SK-N-SH (cell line): ENCODE results near the gene KAT8. TPM values are rescaled to one million over a fixed set of nuclear protein-coding genes. Genes with fewer than 3 reads are reported as not detected.

Source experiments
- CTCF ChIA-PET: fragments of 300-600, 350-600 bp; formaldehyde crosslinking; extraction: SDS; loops from one replicate; lab custom pipeline; 2021; lab: Yijun Ruan, JAX
- POLR2A ChIA-PET: fragments of 350-600 bp; sonication (Branson Sonifier 250); formaldehyde crosslinking; extraction: SDS; loops from one replicate; lab custom pipeline; 2020; ENCODE audit warnings: antibody characterized with exemption, inconsistent platforms; lab: Yijun Ruan, JAX
- DNase-seq: peaks from one replicate; pipeline ENCODE4 v3.0.0; 2012
- H2AFZ ChIP-seq: fragments of 200-600 bp; sonication (generic); 2 replicates; pipeline ENCODE4 v1.8.1; 2016; ENCODE audit warnings: antibody characterized with exemption, mild to moderate bottlenecking, low read depth
- H3F3A ChIP-seq: fragments of 200-600 bp; sonication (generic); replicated peaks from 2 replicates; pipeline ENCODE3; 2016; ENCODE audit warnings: antibody characterized with exemption, mild to moderate bottlenecking; ENCODE audit not compliant: insufficient read depth
- H3K27ac ChIP-seq, 2 experiments: fragments of 200-500 bp in 1 of 2; fragments of 200-600 bp in 1 of 2; sonication (Bioruptor generic) in 1 of 2; sonication (generic), shearing (Covaris generic) in 1 of 2; 2 replicates each; pipeline versions ENCODE4 v1.5.1 to v1.6.1; 2014 to 2016; ENCODE audit warnings: low read depth in 2 of 2, inconsistent platforms in 1 of 2, low read length in 1 of 2, mild to moderate bottlenecking in 1 of 2, mixed read lengths in 1 of 2
- H3K27me3 ChIP-seq: fragments of 200-600 bp; sonication (generic), shearing (Covaris generic); 2 replicates; pipeline ENCODE4 v1.6.1; 2016; ENCODE audit warnings: mixed run types; ENCODE audit not compliant: insufficient read depth
- H3K36me3 ChIP-seq, 2 experiments: fragments of 200-500 bp in 1 of 2; fragments of 200-600 bp in 1 of 2; sonication (Bioruptor generic) in 1 of 2; sonication (generic) in 1 of 2; replicated peaks in 1 of 2; 2 replicates each; pipeline versions ENCODE3 to v1.5.1; 2014 to 2016; ENCODE audit warnings: low read length in 1 of 2, mild to moderate bottlenecking in 1 of 2; ENCODE audit not compliant: insufficient read depth in 2 of 2, control insufficient read depth in 1 of 2
- H3K4me1 ChIP-seq, 2 experiments: fragments of 200-500 bp in 1 of 2; fragments of 200-600 bp in 1 of 2; sonication (Bioruptor generic) in 1 of 2; sonication (generic), shearing (Covaris generic) in 1 of 2; 2 replicates each; pipeline versions ENCODE4 v1.5.1 to v1.6.1; 2014 to 2016; ENCODE audit warnings: low read depth in 1 of 2, low read length in 1 of 2, mixed run types in 1 of 2; ENCODE audit not compliant: insufficient read depth in 2 of 2, control insufficient read depth in 1 of 2
- H3K4me2 ChIP-seq: fragments of 200-600 bp; sonication (generic), shearing (Covaris generic); 2 replicates; pipeline ENCODE4 v1.6.1; 2017; ENCODE audit warnings: mixed run types
- H3K4me3 ChIP-seq, 2 experiments: fragments of 200-500 bp in 1 of 2; fragments of 200-600 bp in 1 of 2; sonication (Bioruptor generic) in 1 of 2; sonication (generic), shearing (Covaris generic) in 1 of 2; 2 replicates each; pipeline versions ENCODE4 v1.5.1 to v1.8.1; 2014 to 2016; ENCODE audit warnings: low read depth in 2 of 2, inconsistent platforms in 1 of 2, low read length in 1 of 2, mild to moderate bottlenecking in 1 of 2, mixed read lengths in 1 of 2, moderate library complexity in 1 of 2
- H3K79me2 ChIP-seq: fragments of 200-600 bp; sonication (generic); 2 replicates; pipeline ENCODE4 v1.8.1; 2017; ENCODE audit warnings: mild to moderate bottlenecking; ENCODE audit not compliant: insufficient read depth
- H3K9ac ChIP-seq: fragments of 200-600 bp; sonication (generic); 2 replicates; pipeline ENCODE4 v1.6.1; 2017; ENCODE audit warnings: mixed run types
- H3K9me2 ChIP-seq: fragments of 200-600 bp; sonication (generic); 2 replicates; pipeline ENCODE4 v1.6.1; 2017; ENCODE audit warnings: mixed run types
- H3K9me3 ChIP-seq: fragments of 200-600 bp; sonication (generic); 2 replicates; pipeline ENCODE4 v1.6.1; 2017; ENCODE audit warnings: mixed run types, mild to moderate bottlenecking, moderate library complexity
- H4K20me1 ChIP-seq: fragments of 200-600 bp; sonication (generic); 2 replicates; pipeline ENCODE4 v1.6.1; 2017; ENCODE audit warnings: mild to moderate bottlenecking, mixed run types; ENCODE audit not compliant: insufficient read depth
- EP300 ChIP-seq, 2 experiments: IDR thresholded peaks; 2 replicates each; pipeline versions ENCODE4 v1.4.0 to v1.6.1; 2012; ENCODE audit warnings: borderline replicate concordance in 1 of 2, low read depth in 1 of 2, low read length in 1 of 2
- FOSL2 ChIP-seq: IDR thresholded peaks from 2 replicates; pipeline ENCODE4 v1.4.0; 2012; ENCODE audit warnings: low read depth, mild to moderate bottlenecking, moderate library complexity, borderline replicate concordance
- FOXM1 ChIP-seq: IDR thresholded peaks from 2 replicates; pipeline ENCODE4 v1.4.0; 2012; ENCODE audit warnings: low read depth, mild to moderate bottlenecking
- GABPA ChIP-seq: IDR thresholded peaks from 2 replicates; pipeline ENCODE4 v1.4.0; 2012; ENCODE audit warnings: low read depth, mild to moderate bottlenecking
- IRF3 ChIP-seq: fragments of 150-350 bp; IDR thresholded peaks from 2 replicates; pipeline ENCODE4 v1.6.1; 2016; ENCODE audit warnings: mild to moderate bottlenecking, low read depth, low read length
- REST ChIP-seq: IDR thresholded peaks from 2 replicates; pipeline ENCODE4 v1.6.1; 2012; ENCODE audit warnings: mild to moderate bottlenecking, low read depth, low read length, moderate library complexity
- TAF1 ChIP-seq: IDR thresholded peaks from 2 replicates; pipeline ENCODE4 v1.6.1; 2012; ENCODE audit warnings: low read depth, mild to moderate bottlenecking, low read length, moderate library complexity, borderline replicate concordance
- WGBS: methylation state at CpG from one replicate; pipeline ENCODE4 v1.1.6; 2017; ENCODE audit warnings: low lambda C conversion rate; 5-methylcytosine and 5-hydroxymethylcytosine counted together
- polyA plus RNA-seq, 3 experiments: library from polyadenylated mRNA; depleted of rRNA; stranded (reverse); fragments of >200 nt; gene quantifications; 2 replicates each; pipeline ENCODE4 v1.2.3, GENCODE V29; 2012
- TF ChIP-seq, protein P1 (sequence below): IDR thresholded peaks from 2 replicates; pipeline ENCODE4 v1.4.0; 2012; ENCODE audit warnings: low read depth

Gene KAT8
- polyA plus RNA-seq, 1 of the 3 experiments (the other 2 are of a cell fraction), result 52.0 TPM

DNA sequence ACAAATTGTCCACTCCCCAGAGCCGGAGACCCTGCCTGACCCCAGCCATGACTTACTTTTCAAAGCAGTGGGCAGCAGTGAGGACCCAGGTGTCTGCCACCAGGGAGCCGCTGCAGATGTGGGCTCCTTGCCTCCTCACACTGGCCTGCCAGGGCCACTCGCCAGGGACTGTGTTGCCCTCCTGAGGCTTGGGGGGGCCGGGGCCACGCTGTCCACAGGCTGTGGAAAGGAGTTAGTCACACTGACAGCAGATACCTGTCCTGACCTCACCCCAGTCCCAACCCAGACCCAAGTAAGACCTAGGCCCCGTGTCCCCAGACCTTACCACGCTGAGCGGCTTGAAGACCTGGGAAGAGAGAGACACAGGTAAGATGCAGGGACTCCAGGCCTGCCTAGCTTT lies 30.0 kb upstream of the KAT8 start:
- H3K4me3 ChIP-seq, result no peak overlapping the region
- 92% methylated on average over 8 of the region's 8 CpGs for WGBS
- ChIA-PET CTCF (no interaction called here), POLR2A (no interaction called here)
- H3F3A ChIP-seq, result no peaks in the 10 kb centered on the region
- DNase-seq, result no peak
- H3K79me2 ChIP-seq, result peaks cover 41% of the 10 kb centered on the region
- TF ChIP-seq FOXM1, result no peak
- TF ChIP-seq TAF1, result no peak
- TF ChIP-seq EP300 (IDR thresholded peaks at IDR 0.05; ENCODE audit: borderline replicate concordance in 1 of 2, low read depth in 1 of 2, low read length in 1 of 2), result no peak
- no peak for TF ChIP-seq REST
- no peak for TF ChIP-seq GABPA
- H3K27me3 ChIP-seq, result no peaks in the 10 kb centered on the region
- H3K9me2 ChIP-seq, result no peaks in the 10 kb centered on the region
- no peaks in the 10 kb centered on the region for H3K9me3 ChIP-seq
- H3K4me2 ChIP-seq, result no peak overlapping the region
- H2AFZ ChIP-seq, result no peak overlapping the region
- no peak overlapping the region for H3K27ac ChIP-seq
- peaks cover 3% of the 10 kb centered on the region for H4K20me1 ChIP-seq
- peaks cover 7 to 28% of the 10 kb centered on the region in 2 experiments for H3K36me3 ChIP-seq
- H3K9ac ChIP-seq, result no peak overlapping the region
- H3K4me1 ChIP-seq, result peaks cover 0 to 10% of the 10 kb centered on the region in 2 experiments; a peak in 2 of 4 replicates

DNA sequence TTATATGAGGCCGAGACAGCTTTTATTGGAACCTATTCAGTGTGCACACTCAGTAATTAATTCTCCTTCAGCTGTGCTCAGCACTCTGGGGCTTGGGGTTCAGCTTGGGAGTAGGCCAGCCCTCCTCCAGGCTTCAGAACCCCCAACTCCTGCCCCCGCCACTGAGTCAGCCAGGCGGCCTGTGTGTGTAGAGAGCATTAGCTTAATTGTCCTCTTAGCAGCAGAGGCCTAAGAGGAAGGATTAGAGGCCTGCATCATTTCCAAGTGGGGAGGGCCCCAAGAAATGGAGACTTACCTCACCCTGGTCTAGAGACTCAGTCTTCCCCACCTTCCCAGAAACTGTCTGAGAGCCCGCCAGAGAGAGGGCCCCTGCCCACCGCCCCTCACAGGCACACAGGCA lies 29.5 kb upstream of the KAT8 start:
- TF ChIP-seq, protein P1, sequence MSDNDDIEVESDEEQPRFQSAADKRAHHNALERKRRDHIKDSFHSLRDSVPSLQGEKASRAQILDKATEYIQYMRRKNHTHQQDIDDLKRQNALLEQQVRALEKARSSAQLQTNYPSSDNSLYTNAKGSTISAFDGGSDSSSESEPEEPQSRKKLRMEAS, result no peak
- TF ChIP-seq FOSL2, result no peak
- no peak for TF ChIP-seq REST
- no peak for TF ChIP-seq IRF3
- TF ChIP-seq FOXM1, result no peak
- no peak overlapping the region for H2AFZ ChIP-seq
- H3K4me3 ChIP-seq, result no peak overlapping the region
- peaks cover 7 to 28% of the 10 kb centered on the region in 2 experiments for H3K36me3 ChIP-seq
- ChIA-PET CTCF (no interaction called here), POLR2A (interaction anchor here (1.7 kb wide), 1 partner anchor 14 kb away, joined by 3 read pairs; the partner anchor contains the start of genes ZNF646 and ZNF668)
- H3K4me2 ChIP-seq, result no peak overlapping the region
- H3K9me2 ChIP-seq, result no peaks in the 10 kb centered on the region
- peaks cover 7% of the 10 kb centered on the region; the same call in 1 of the 2 replicates for H4K20me1 ChIP-seq
- no peaks in the 10 kb centered on the region for H3K27me3 ChIP-seq
- no peak overlapping the region for H3K9ac ChIP-seq
- peaks cover 45% of the 10 kb centered on the region for H3K79me2 ChIP-seq
- no peaks in the 10 kb centered on the region for H3K9me3 ChIP-seq
- H3F3A ChIP-seq, result no peaks in the 10 kb centered on the region
- H3K27ac ChIP-seq, result no peak overlapping the region
- H3K4me1 ChIP-seq, result peaks cover 4 to 15% of the 10 kb centered on the region in 2 experiments; a peak in 2 of 4 replicates
- 83% methylated on average over 5 of the region's 5 CpGs for WGBS
- DNase-seq, result no peak
